ENCODE measurements around the gene HBA1.
"Not testable (repeated sequence)": the region's sequence is repeated elsewhere in the genome, so short reads cannot be mapped to it uniquely, and the experiment has no call there.

- TF ChIP-seq CTCF (IDR thresholded peaks at IDR 0.05; ENCODE audit: extremely low read depth in 1 of 2, insufficient read depth in 1 of 2, low read depth in 1 of 2, low read length in 2 of 2); MYC (IDR thresholded peaks at IDR 0.05; ENCODE audit: low read depth, low read length); FOS (IDR thresholded peaks at IDR 0.05; ENCODE audit: borderline replicate concordance, insufficient read depth, low read length); POLR2A (IDR thresholded peaks at IDR 0.05; ENCODE audit: low read depth, low read length); POLR2AphosphoS5 (IDR thresholded peaks at IDR 0.05; ENCODE audit: insufficient read depth, low read depth, low read length); JUN (IDR thresholded peaks at IDR 0.05; ENCODE audit: borderline replicate concordance, insufficient read depth, insufficient read length, low read depth): not testable (repeated sequence)
These were observed 3.1 kb upstream of the HBA1 start for GRCh38 chr16:173211-173854.

All from endothelial cell of umbilical vein (primary cell).